ENCODE data around the gene PCSK4. TPM values are rescaled to one million over a fixed set of nuclear protein-coding genes. Genes with fewer than 3 reads are reported as not detected.
"Not testable (repeated sequence)": the region's sequence is repeated elsewhere in the genome, so short reads cannot be mapped to it uniquely, and the experiment has no call there.

Gene PCSK4
- total RNA-seq, 1 experiment from 2014 or later = 11.1 TPM

GRCh38 chr19:1501200-1501595 lies 11.0 kb upstream of the PCSK4 start:
- intact Hi-C loops (cut with micrococcal nuclease) = no loop called here
- Histone ChIP-seq H3K4me1 (ENCODE audit: control insufficient read depth in 1 of 2, insufficient read depth in 2 of 2, low read length in 2 of 2) (peaks cover 4 to 25% of the 10 kb centered on the region in 2 experiments; a peak in 3 of 4 replicates), H3K27me3 (ENCODE audit: insufficient read depth, low read length) (no peaks in the 10 kb centered on the region), H3K4me2 (ENCODE audit: low read length) (no peak overlapping the region), H3K9ac (ENCODE audit: low read length) (no peak overlapping the region), H3K9me2 (ENCODE audit: insufficient read depth) (no peaks in the 10 kb centered on the region), H4K20me1 (ENCODE audit: insufficient read depth) (no peaks in the 10 kb centered on the region), H3K36me3 (ENCODE audit: control insufficient read depth in 1 of 2, insufficient read depth in 2 of 2, low read length in 2 of 2) (no peaks in the 10 kb centered on the region), H3K79me2 (ENCODE audit: insufficient read depth, low read length) (no peaks in the 10 kb centered on the region), H3K27ac (ENCODE audit: low read depth, low read length) (no peak overlapping the region), H3K9me3 (ENCODE audit: control insufficient read depth in 1 of 2, insufficient read depth in 1 of 2, low read depth in 1 of 2, low read length in 2 of 2) (no peaks in the 10 kb centered on the region), H2AFZ (ENCODE audit: low read depth, low read length, poor library complexity, severe bottlenecking) (no peak overlapping the region), H3K4me3 (replicated peaks in 1 of 2; ENCODE audit: low read depth in 1 of 2, low read length in 2 of 2) (no peak overlapping the region)
- ChIA-PET POLR2A (no interaction called here), RAD21 (ENCODE audit: low non-redundant PET in 1 of 2, low total read pairs in 2 of 2, uncharacterized antibody in 2 of 2, unreplicated experiment in 2 of 2) (no interaction called here), CTCF (interaction anchor here (1.1 kb wide), 1 partner anchor 10 kb away, joined by 4 read pairs; the partner anchor contains the start of gene REEP6)
- ATAC-seq (no peak), DNase-seq (ENCODE audit: low read depth, low spot score) (no peak)
- TF ChIP-seq EGR1 (IDR thresholded peaks at IDR 0.05; ENCODE audit: low read depth) (no peak), MAX (IDR thresholded peaks at IDR 0.05) (no peak), FOSL1 (IDR thresholded peaks at IDR 0.05; ENCODE audit: low read depth) (no peak), ZBTB33 (IDR thresholded peaks at IDR 0.05; ENCODE audit: extremely low read depth, insufficient replicate concordance, low read length) (no peak), SP1 (IDR thresholded peaks at IDR 0.05; ENCODE audit: low read depth) (no peak), CBX3 (IDR thresholded peaks at IDR 0.05; ENCODE audit: low read depth) (no peak), YY1 (IDR thresholded peaks at IDR 0.05; ENCODE audit: extremely low read depth, insufficient replicate concordance, low read depth, low read length) (no peak), SRF (IDR thresholded peaks at IDR 0.05; ENCODE audit: low read depth) (no peak), SIN3A (IDR thresholded peaks at IDR 0.05; ENCODE audit: low read depth) (no peak), CTCF (IDR thresholded peaks at IDR 0.05 in 2 of 3, conservative IDR thresholded peaks at IDR 0.05 in 1 of 3; ENCODE audit: borderline replicate concordance in 1 of 3, insufficient read depth in 1 of 3, low read depth in 2 of 3, low read length in 2 of 3) (no peak), TCF7L2 (IDR thresholded peaks at IDR 0.05; ENCODE audit: borderline replicate concordance, extremely low read depth, insufficient read depth, insufficient read length) (no peak), POLR2AphosphoS5 (IDR thresholded peaks at IDR 0.05; ENCODE audit: low read depth, low read length) (no peak)
- no TSS peak for BruUV-seq (replicated peaks)

GRCh38 chr19:1499231-1499630 lies 9.1 kb upstream of the PCSK4 start:
- H3K4me1 ChIP-seq (ENCODE audit: control insufficient read depth in 1 of 2, insufficient read depth in 2 of 2, low read length in 2 of 2) = peaks cover 4 to 25% of the 10 kb centered on the region in 2 experiments; a peak in 3 of 4 replicates
- H4K20me1 ChIP-seq (ENCODE audit: insufficient read depth); H3K27ac ChIP-seq (ENCODE audit: low read depth, low read length); H3K9me3 ChIP-seq (ENCODE audit: control insufficient read depth in 1 of 2, insufficient read depth in 1 of 2, low read depth in 1 of 2, low read length in 2 of 2); H3K9ac ChIP-seq (ENCODE audit: low read length); CTCF ChIA-PET; BruUV-seq (replicated peaks); intact Hi-C loops (cut with micrococcal nuclease); H3K4me2 ChIP-seq (ENCODE audit: low read length); H3K79me2 ChIP-seq (ENCODE audit: insufficient read depth, low read length); H2AFZ ChIP-seq (ENCODE audit: low read depth, low read length, poor library complexity, severe bottlenecking); H3K9me2 ChIP-seq (ENCODE audit: insufficient read depth); H3K4me3 ChIP-seq (replicated peaks in 1 of 2; ENCODE audit: low read depth in 1 of 2, low read length in 2 of 2); H3K27me3 ChIP-seq (ENCODE audit: insufficient read depth, low read length); RAD21 ChIA-PET (ENCODE audit: low non-redundant PET in 1 of 2, low total read pairs in 2 of 2, uncharacterized antibody in 2 of 2, unreplicated experiment in 2 of 2); POLR2A ChIA-PET; ATAC-seq; H3K36me3 ChIP-seq (ENCODE audit: control insufficient read depth in 1 of 2, insufficient read depth in 2 of 2, low read length in 2 of 2); DNase-seq (ENCODE audit: low read depth, low spot score): not testable (repeated sequence)
